ENCODE results near the gene NSMCE3.

The NSMCE3 gene

DNA sequence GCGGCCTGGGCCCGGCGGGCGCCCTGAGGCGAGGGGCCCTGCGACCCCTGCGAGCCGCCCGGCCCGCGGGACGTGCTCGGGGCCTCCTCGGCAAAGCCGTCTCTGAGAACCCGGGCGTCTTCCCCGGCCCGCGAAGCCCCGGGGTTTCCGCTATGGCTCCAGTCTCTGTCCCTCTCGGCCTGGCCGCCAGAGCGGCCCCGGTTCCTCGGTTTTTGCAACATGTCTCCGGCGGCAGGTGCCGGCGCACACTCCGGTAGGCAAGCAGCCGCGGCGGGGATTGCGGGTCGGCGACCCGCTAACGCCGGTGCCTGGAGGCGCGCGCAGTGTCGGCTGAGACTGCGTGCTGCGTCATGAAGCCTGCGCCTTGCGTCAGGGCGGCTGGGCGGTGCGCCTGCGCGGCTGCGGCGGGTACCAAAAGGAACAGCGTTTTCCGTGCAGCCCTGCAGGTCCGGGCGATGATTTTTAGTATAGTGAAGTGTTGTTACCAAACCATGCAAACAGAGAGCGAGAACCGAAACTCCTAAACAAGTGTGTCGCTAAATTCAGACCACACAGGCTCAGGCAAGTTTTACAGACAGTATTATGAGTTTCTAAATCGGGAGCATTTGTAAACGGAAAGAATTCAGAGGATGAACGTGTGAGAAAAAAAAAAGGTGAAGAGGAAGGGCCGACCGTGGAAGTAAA, at the start of gene NSMCE3:
Gene NSMCE3, minus strand, starts transcription at position 338 of the 684 bp plus-strand sequence. Its CDS starts 117 bp downstream, at position 221.
- peak; percentile 78 for DNase-seq

DNA sequence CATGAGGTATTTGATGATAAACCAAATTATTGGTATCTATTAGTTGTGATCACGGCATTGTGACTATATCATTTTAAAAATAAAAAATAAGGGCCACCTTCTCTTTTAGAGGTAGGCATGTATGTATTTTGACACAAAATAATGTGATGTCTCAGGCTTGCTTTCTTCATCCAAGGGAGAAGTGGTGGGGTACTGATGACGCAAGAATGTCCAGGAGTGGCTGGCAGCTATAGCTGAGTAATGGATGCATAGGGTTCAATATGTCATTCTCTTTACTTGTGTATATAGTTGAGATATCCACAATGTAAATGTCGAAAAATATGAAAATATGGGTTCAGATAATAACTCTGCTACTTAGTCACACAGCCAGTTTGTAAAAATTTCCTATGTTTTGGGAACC, 46.8 kb upstream of the NSMCE3 start:
- DNase-seq: no peak

DNA sequence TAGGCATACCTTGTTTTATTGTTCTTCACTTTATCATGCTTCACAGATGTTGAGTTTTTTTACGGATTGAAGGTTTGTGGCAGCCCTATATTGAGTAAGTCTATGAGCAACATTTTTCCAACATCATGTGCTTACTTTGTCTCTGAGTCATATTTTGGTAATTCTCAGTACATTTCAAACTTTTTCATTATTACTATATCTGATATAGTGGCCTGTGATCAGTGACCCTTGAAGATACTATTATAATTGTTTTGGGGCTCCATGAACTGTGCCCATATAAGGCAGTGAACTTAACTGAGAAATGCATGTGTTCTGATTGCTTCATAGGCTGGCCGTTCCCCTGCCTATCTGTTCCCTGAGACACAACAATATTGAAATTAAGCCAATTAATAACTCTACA, 42.8 kb upstream of the NSMCE3 start:
- peak; percentile 36 for DNase-seq

DNA sequence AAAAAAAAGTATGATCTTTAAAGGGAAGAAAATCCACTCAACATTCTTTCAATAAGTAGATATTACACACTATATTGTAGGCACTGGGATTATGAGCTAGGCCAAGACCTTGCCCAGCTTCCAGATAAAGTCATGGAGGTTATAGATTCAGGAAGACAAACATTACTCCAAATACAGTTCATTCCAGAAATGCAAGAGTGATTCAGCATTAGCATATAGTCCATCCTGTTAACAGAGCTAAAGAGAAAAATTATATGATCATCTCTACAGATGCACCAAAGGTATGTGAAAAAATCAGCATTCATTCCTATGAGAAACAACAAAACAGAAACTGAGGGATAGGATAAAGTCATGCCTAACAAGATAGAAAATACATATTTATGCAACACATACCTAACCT, 42.1 kb upstream of the NSMCE3 start:
- DNase-seq: no peak

DNA sequence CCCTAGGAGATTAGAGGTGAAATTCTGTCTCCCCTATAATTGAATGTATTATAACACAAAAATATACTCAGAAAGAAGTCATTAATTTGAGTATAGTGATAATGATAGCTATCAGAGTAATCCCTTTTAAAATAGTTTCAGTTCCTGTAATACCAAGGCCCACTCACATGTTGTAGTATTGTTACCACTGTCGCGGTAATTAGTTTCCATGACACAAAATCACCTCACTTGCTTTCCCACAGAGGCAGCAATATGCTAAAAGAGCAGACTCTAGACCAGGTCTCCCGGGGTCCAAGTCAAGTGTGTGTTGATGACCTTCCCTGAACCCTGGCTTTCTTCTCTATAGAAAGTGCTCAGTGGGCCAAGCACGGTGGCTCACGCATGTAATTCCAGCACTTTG, 39.5 kb upstream of the NSMCE3 start:
- DNase-seq: no peak

DNA sequence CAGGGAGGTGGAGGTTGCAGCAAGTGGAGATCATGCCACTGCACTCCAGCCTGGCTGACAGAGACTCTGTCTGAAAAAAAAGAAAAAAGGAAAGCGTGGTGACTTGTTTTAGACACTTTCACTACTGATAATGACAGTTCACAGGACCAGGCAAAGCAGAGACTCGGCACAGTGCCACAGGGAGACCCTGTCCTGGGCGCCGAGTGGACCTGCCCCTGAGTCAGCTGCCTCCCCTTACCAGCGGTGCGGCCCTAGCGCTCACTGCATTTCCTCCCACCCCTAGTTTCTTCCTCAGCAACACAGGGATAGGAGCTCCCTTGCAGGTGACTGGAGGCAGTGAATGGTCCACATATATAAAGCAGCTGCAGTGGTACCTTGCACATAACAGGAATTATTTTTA, 38.7 kb upstream of the NSMCE3 start:
- no peak for DNase-seq

DNA sequence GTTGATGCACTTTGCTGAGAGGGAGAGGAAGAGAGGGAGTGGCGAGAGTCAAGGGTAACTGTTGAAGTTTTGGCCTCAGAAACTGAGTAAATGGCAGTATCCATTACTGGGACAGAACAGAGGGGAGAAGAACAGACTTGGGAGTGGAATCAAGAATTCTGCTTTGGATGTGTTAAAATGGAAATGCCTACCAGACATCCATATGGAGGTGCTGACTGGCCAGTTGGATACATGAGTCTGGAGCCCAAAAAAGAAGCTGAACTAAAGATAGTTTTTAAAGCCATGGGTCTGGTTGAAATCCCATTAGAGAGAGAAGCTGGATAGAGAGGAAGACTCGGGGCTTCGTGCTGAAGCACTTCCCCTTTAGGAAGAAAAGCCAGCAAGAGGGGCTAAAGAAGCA, 35.9 kb upstream of the NSMCE3 start:
- DNase-seq: no peak

DNA sequence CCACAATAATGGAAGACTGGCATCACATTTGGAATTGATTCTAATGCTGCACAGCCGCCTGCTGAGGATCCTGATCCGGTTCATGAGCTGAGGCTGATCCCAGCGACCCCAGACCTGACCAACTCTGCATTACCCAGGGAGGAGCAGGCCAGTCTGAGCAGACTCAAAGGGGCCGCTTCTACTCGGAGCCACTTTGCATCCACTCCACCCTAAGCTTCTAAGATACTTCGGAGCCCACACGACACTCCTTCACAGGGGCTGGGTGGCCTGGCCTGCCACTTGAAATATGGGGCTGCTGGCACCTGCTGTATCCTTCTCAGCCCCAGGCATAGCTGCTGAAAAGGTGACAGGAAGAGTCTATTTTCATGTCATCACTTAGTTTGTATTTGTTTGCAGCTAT, 33.2 kb upstream of the NSMCE3 start:
- DNase-seq: no peak

DNA sequence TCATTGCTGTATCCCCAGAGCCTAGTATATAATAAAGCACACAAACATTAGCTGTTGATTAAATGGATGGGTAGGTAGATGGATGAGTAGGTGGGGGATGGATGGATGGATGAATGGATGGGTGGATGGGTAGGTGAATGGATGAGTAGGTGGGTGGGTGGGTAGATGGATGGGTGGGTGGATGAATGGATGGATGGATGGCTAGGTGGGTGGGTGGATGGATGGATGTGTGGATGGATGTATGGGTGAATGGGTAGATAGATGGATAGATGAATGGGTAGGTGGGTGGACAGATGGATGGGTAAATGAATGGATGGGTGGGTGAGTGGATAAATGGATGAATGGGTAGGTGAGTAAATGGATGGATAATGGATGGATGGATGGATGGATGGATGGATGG, 30.2 kb upstream of the NSMCE3 start:
- DNase-seq: no peak

DNA sequence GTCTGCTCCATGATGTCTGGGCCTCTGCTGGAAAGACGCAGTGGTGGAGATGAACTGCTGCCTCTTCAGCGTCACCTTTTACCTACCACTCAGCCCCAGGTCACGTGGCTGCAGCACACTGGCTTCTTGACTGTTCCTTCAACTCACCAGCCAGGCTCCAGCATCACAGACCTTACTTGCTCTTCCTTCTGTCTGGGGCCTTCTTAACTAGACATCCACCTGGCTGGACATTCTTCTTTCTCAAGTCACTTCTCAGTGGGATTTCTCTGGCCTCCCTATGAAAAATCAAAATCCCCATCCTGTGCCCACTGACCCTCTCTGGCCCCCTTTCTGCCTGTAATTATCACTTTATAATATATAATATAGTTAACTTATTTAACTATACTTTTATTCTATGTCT, 29.7 kb upstream of the NSMCE3 start:
- DNase-seq: no peak

DNA sequence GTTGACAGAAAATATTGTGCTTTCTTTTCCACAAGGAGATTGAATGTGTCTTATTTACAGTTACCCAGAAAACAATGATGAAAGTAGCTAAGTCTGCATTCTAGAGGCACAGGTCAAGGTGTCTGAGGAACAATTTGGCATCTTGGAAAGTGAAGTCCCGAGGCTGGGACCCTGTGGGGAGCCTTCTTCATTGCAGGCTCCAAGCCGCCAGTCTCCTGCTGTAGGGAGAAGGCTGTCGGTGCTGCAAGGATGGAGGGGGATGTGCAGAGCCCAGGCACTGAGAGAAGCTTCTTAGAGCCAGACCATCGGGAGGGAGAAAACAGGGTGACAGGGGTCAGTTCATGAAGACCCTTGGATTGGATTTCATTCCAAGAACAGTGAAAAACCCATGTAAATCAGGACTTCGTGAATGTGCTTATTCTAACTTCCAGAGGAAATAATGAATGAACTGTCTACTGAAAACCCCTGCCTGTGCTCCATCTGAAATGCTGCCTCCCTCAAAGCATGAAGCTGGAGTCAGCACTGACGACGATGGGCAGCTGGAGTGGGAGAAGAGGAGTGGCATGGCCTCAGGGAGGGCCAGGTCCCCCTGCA, 25.2 kb upstream of the NSMCE3 start:
- DNase-seq: no peak

DNA sequence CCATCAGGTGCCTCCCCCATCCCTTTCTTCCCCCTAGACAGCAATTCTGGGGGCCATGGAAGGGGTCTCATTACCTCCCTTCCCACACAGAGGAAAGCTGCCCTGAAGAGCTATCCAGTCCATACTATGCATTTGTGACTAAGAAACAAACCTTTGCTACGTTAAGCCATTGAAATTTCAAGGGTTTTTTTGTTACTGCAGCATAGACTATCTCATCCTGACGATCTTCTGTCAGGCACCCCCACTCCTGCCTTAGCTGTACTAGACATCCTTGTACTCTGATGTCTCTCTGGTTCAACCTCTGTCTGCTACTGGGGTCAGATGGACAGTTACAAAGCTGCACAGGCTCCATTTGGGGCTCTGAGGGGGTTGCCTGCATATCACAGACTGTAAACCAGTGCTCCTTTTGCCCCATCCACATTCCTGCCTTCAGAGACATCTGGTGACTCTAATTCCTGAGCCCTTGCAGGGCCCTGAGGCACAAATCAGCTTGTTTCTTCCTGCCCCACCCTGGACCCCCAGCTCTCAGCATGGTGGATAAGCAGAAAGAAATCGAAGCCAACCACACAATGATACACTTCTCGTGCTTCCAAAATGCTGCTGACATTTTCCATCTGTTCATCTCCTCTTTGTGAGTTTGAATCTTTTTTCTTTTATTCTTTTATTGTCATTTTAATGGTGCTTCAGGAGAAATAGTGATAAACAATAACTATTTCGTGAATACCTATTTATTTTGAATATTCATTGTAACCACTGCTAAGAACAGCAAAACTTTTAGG, 21.6 kb upstream of the NSMCE3 start:
- DNase-seq: no peak

DNA sequence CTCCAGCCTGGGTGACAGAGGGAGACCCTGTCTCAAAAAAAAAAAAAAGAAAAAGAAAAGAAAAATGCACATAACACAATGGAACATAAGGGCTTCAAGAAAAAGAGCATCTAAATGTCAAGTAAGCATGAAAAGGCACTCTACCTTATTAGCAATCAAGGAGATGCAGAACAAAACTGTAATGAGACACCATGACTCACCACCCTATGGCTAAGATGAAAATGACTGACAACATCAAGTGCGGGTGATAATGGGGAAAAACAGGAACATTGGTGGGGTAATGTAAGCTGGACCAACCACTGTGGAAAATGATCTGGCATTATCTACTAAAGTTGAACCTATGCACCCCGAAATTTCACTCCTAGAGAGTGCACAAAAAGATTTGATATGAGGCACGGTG, 19.6 kb upstream of the NSMCE3 start:
- no peak for DNase-seq

DNA sequence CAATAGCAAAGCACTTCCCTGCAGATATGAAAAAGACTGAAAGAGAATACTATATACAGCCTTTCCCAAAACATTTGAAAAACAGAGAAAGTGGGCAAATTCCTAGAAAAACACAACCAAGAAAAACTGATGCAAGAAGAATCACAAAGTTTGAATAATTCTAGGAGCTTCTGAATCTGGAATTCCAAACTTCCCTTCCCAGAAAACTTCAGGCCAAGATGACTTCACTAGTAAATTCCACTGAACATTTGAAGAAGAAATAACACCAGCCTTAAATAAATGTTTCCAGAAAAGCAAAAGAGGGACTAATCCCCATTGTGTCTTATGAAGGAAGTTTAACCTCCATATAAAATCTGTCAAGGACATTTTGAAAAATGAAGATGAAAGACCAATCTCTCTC, 15.8 kb upstream of the NSMCE3 start:
- no peak for DNase-seq

DNA sequence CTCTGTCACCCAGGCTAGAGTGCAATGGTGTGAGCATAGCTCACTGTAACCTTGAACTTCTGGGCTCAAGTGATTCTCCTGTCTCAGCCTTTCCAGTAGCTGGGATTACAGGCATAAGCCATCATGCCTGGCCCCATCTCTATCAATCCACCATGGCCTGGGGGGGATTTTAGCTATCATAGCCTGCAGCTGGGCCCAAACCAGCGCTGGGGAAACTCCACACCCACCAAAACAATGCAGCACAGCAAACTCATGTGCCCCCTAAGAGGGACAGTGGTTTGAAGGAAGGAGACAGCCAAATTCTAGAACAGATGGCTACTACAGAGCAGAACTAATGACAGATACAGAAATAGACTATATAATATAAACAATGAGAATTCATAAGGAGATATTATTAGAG, 13.8 kb upstream of the NSMCE3 start:
- no peak for DNase-seq

DNA sequence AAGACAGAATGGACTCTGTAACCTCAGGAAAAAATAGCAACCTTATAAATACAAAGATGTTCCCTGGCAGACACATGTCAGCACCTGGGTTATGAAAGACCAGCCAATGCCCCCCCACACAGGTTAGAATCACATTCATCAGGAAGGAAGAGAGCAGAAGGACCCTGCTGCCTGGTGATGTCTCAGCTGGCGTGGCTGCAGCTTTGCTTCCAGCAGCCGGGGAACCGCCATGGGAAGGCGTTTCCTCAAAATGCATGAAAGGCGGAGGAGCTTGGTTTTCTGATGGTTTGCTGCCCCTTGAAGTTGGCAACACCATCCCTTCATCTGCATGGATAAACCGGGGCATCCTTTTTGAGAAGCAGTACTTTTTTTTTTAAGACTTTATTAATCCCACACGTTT, 10.9 kb upstream of the NSMCE3 start:
- no peak for DNase-seq

DNA sequence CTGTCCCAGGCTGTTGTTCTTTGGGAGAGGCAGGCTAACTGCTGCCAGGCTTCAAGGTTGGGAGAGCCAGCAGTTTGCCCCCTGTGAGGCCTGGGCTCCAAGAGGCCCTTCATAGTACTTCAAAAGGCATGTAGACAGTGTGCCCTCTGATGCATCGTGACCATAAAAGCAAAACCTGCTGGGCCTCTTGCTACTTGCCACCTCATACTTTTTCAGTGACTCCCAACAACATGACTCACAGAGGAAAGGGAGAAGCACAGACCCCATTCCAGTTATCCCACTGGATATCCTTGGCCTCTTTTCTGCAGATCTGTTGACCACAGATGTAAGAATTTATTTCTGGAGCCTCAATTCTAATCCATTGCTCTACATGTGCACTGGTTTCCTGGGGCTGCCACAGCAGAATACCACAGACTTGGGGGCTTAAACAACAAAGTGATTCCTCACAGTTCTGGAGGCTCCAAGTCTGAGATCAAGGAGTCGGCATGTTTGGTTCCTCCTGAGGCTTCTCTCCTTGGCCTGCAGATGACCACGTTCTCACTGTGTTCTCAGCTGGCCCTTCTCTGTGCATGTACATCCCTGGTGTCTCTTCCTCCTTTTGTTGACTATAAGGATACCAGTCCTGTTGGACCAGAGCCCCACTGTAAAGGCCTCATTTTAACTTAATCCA, 8.9 kb upstream of the NSMCE3 start:
- DNase-seq: peak; percentile 69

DNA sequence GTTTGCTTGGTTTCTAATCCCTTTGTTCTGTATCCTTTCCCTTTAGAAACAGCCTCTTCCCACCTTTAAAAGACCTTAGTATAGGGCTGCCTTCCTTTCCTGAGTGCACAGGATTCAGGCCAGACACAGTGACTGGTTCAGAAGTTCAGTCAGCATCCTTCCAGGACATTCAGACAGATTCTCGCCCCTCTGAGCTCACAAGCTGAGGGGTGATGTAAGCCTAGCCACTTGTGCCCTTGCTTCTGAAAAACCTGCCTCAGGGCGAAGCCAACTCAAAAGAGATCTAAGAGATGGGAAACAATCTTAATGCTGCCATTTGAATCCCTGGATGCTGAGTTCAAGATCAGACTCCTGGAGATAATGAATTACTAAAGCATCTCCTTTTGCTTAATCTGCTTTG, 6.7 kb upstream of the NSMCE3 start:
- no peak for DNase-seq

DNA sequence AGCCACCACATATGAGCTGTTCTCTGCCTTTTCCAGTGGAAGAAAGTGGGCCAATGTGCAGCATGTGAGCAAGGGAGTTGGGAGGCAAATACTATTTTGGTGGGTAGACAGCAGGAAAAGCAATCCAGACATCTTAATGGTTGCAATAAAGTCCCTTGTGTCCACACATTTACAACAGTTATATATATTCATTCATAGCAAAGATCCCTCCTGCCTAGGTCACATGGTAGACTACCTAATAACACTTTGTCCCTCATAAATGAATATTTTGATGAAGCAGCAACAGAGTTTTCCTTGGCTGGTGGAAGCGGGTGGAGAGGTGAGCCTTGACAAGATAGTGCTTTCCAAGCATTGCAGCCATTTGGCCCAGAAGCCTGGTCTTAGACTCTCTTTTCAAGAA, 6.2 kb upstream of the NSMCE3 start:
- no peak for DNase-seq

DNA sequence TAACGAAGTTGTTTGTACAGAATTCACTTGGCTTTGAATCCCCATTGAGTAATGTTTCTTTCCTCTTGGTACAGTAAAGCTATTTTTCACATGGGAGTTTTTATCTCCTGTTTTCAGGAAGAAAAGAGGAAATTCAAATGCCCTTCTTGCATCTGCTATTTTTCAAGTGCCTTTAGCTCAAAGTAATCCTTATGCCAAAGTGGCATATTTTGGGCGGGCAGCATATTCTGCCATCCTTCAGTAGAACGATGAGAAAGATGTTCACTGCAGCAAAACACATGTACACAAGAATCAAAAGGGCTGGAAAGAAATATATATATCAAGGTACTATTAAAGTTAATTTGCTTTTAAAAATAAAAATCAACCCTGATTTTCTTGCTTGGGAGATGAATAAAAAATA, 5.3 kb upstream of the NSMCE3 start:
- DNase-seq: no peak

DNA sequence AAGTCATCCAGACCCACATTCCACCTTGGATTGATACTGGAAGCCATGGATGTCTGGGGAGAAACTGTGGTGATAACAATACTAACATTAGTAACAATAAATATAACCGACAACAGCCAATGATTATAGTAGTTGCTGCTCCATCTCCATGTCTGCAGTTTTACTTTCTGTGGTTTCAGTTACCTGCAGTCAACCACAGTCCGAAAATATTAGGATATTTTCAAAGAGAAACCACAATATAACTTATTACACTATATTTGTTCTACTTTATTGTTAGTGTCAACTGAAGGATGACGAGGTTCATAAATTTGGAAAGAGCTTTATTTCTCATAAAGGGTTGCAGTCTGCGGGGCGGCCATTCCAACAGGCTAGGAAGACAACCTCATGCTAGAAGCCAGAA, 2.6 kb upstream of the NSMCE3 start:
- no peak for DNase-seq

DNA sequence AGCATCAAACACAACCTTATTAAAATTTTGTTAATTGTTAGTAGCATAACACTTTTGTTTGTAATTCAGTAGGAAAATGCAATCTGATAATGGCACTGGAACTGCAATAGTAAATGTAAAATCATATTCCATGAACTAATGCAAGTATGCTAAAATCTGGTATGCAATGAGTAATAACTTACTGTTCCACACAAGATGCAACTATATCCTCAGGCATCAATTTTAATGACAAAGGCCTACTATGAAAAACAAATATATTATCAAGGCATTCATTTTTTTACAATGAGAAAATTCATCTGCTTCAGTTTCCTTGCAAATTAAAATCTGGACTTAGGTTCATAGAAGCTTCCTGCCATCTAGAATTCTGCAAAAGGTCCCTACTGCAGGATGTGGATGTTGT, 1.4 kb upstream of the NSMCE3 start:
- DNase-seq: peak; percentile 37

DNA sequence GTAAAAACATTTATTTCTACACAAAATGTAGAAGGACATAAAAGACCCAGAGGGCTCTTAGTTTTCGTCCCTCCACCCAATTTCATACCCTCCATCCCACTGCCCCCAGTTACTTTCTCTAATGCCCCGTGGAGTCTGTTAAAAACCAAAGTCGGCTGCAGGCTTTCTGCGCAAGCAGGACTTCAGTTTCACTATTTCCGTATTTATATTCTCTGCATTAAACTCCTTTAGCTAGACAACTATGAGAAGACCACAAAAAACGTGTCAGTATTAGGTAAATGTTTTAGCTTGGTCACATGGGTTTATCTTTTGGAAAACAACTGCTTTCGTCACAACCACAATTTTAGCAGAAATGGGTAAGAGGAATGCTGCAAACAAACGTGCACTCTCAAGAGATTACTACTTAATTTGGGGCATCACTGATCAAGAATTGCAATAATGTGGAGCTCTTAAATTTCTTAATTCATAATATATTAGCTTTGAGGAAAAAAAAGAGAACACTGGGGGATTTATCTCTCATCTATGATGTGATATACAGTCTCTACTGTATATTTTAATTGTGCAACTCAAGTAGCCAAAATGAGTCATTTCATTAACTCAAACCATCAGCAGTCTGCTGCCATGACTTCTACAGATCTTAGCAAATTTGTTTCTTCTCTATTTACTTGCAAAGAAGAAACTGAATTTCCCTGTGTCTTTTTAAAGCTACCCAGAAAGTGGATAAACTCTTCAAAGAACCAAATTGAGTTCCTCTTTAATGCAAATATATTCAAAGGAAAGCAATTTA, 740 bp upstream of the NSMCE3 start:
- no peak for DNase-seq

Measured in amniotic stem cell (primary cell).